Hepatocyte (in vitro differentiated cells): Measurements from ENCODE around the gene RALGPS2. TPM values are rescaled to one million over a fixed set of nuclear protein-coding genes. Genes with fewer than 3 reads are reported as not detected.

Experiments used
- DNase-seq: peaks from one replicate; pipeline ENCODE4 v3.0.0-alpha.2; 2016; ENCODE audit warnings: low spot score
- H2AFZ ChIP-seq: fragments of 200-600 bp; sonication (generic); 2 replicates; pipeline ENCODE4 v1.6.0; 2016; ENCODE audit warnings: antibody characterized with exemption, mild to moderate bottlenecking
- H3K27ac ChIP-seq: fragments of 200-600 bp; sonication (generic); 2 replicates; pipeline ENCODE4 v1.5.1; 2016; ENCODE audit warnings: mild to moderate bottlenecking
- H3K27me3 ChIP-seq: fragments of 200-600 bp; sonication (generic); 2 replicates; pipeline ENCODE4 v1.6.1; 2016
- H3K36me3 ChIP-seq: fragments of 200-600 bp; sonication (generic); replicated peaks from 2 replicates; pipeline ENCODE4 v1.5.1; 2016; ENCODE audit warnings: low read depth; ENCODE audit not compliant: insufficient read depth
- H3K4me1 ChIP-seq: fragments of 200-600 bp; sonication (generic); 2 replicates; pipeline ENCODE4 v1.5.1; 2016; ENCODE audit warnings: mild to moderate bottlenecking, moderate library complexity; ENCODE audit not compliant: insufficient read depth
- H3K4me2 ChIP-seq: fragments of 200-600 bp; sonication (generic); 2 replicates; pipeline ENCODE4 v1.6.0; 2016
- H3K4me3 ChIP-seq: fragments of 200-600 bp; sonication (generic); 2 replicates; pipeline ENCODE4 v1.5.1; 2016; ENCODE audit warnings: mild to moderate bottlenecking
- H3K79me2 ChIP-seq: fragments of 200-600 bp; sonication (generic); 2 replicates; pipeline ENCODE4 v1.6.0; 2017; ENCODE audit warnings: mild to moderate bottlenecking
- H3K9me2 ChIP-seq: fragments of 200-600 bp; sonication (generic); replicated peaks from 2 replicates; pipeline ENCODE4 v1.6.0; 2017; ENCODE audit warnings: mild to moderate bottlenecking; ENCODE audit not compliant: insufficient read depth
- H3K9me3 ChIP-seq: fragments of 200-600 bp; sonication (generic); 2 replicates; pipeline ENCODE4 v1.5.1; 2016; ENCODE audit warnings: low read depth, mild to moderate bottlenecking
- H4K20me1 ChIP-seq: fragments of 200-600 bp; sonication (generic); 2 replicates; pipeline ENCODE4 v1.6.0; 2016; ENCODE audit warnings: mild to moderate bottlenecking; ENCODE audit not compliant: insufficient read depth, poor library complexity, severe bottlenecking
- EZH2 ChIP-seq: fragments of 200-600 bp; sonication (generic); IDR thresholded peaks from 2 replicates; pipeline ENCODE4 v1.6.1; 2016; ENCODE audit warnings: antibody characterized with exemption, mild to moderate bottlenecking, borderline replicate concordance
- EZH2phosphoT487 ChIP-seq: fragments of 200-600 bp; sonication (generic); IDR thresholded peaks from one replicate; pipeline ENCODE4 v1.6.1; 2018; ENCODE audit warnings: antibody characterized with exemption, mild to moderate bottlenecking, low read depth, moderate library complexity; ENCODE audit not compliant: unreplicated experiment, severe bottlenecking
- WGBS: methylation state at CpG from one replicate; pipeline ENCODE4 v1.1.6; 2016; ENCODE audit warnings: low lambda C conversion rate; ENCODE audit errors: missing lambda C conversion rate; 5-methylcytosine and 5-hydroxymethylcytosine counted together
- polyA plus RNA-seq: library from polyadenylated mRNA; unstranded; fragments of >200 nt; fragmentation: Nextera tagmentation; extraction: Ambion mirVana; gene quantifications from 2 replicates; pipeline ENCODE4 v1.2.1, GENCODE V29; 2016
- total RNA-seq: library from RNA; depleted of rRNA; stranded (reverse); fragments of >200 nt; gene quantifications from 2 replicates; pipeline ENCODE4 v1.2.3, GENCODE V29; 2014
- TF ChIP-seq, protein P1 (sequence below): fragments of 200-600 bp; sonication (generic); IDR thresholded peaks from 2 replicates; pipeline ENCODE4 v1.5.1; 2016; ENCODE audit warnings: antibody characterized with exemption, mild to moderate bottlenecking; ENCODE audit not compliant: poor library complexity

The RALGPS2 gene
- total and polyA plus RNA-seq, 2 experiments from 2014 or later, result 9.3 to 35.4 TPM

DNA sequence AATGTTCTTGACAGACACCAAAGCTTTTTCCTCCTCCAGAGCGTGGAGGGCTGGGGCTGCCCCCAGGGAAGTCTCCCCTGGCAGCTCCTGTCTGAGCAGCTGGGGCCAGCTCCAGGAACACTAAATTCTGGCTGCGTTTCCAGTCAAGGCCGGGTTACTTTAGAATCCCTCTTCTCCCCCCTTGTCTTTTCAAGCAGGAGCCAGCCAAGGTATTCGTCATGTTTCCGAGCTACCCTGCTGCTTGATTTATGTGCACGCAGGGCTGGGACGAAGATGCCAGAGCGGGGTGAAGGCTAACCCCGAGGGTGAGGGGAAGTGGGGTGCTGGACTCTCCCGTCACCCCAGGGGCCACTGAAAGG lies 213.9 kb downstream of the RALGPS2 start:
- H3K27ac ChIP-seq, result peak overlapping the region; percentile 63
- peak; percentile 51 for DNase-seq
- H3K36me3 ChIP-seq, result no peaks in the 10 kb centered on the region
- no peaks in the 10 kb centered on the region for H3K9me3 ChIP-seq
- H2AFZ ChIP-seq, result no peak overlapping the region
- TF ChIP-seq EZH2phosphoT487 (no peak), EZH2 (no peak)
- TF ChIP-seq, protein P1, sequence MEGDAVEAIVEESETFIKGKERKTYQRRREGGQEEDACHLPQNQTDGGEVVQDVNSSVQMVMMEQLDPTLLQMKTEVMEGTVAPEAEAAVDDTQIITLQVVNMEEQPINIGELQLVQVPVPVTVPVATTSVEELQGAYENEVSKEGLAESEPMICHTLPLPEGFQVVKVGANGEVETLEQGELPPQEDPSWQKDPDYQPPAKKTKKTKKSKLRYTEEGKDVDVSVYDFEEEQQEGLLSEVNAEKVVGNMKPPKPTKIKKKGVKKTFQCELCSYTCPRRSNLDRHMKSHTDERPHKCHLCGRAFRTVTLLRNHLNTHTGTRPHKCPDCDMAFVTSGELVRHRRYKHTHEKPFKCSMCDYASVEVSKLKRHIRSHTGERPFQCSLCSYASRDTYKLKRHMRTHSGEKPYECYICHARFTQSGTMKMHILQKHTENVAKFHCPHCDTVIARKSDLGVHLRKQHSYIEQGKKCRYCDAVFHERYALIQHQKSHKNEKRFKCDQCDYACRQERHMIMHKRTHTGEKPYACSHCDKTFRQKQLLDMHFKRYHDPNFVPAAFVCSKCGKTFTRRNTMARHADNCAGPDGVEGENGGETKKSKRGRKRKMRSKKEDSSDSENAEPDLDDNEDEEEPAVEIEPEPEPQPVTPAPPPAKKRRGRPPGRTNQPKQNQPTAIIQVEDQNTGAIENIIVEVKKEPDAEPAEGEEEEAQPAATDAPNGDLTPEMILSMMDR, result no peak
- peak overlapping the region; percentile 38 for H3K4me2 ChIP-seq
- H3K9me2 ChIP-seq, result no peaks in the 10 kb centered on the region
- no peaks in the 10 kb centered on the region for H4K20me1 ChIP-seq
- WGBS, result 62% methylated on average over 10 of the region's 10 CpGs
- H3K4me1 ChIP-seq, result peaks cover 21% of the 10 kb centered on the region
- H3K4me3 ChIP-seq, result no peak overlapping the region
- no peaks in the 10 kb centered on the region for H3K79me2 ChIP-seq
- no peaks in the 10 kb centered on the region for H3K27me3 ChIP-seq

DNA sequence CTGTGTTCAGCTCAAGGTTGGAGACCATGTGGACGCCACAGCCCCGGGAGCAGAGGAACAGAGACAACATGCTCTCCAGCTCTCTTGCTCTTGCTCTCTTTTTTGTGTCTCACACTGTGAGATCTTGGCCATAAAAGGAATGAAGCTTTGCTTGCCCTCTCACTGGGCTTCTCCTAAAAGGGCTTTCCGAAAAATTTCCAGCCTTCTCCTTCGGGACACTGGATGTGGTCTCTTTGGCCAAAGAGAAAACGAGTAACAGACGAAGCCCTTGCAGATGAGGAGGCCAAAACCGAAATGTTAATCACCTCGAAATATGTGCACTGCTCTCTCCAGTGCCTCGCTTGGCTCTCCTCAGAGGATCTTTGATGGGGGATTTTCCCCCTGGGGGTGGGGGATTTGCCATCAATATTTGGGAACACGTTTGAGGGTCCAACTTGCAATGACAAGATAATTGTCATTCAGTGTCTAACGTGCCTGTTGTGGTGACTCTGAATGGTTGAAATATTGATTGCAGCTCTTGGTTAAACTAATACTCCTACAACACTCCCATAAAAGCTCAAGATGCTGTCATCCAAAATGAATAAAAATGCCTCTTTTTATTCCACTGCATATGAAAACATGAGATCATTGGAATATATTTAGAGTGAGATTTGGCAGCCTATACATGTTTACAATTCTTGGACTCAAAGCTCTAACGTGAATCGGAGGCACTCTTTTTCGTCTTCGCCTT lies 214.5 kb downstream of the RALGPS2 start:
- H3K27me3 ChIP-seq, result no peaks in the 10 kb centered on the region
- H3K4me3 ChIP-seq, result no peak overlapping the region
- no peaks in the 10 kb centered on the region for H3K9me3 ChIP-seq
- no peak for TF ChIP-seq EZH2phosphoT487
- TF ChIP-seq EZH2, result no peak
- TF ChIP-seq, protein P1, result no peak
- peaks cover 21% of the 10 kb centered on the region for H3K4me1 ChIP-seq
- no peak for DNase-seq
- H3K27ac ChIP-seq, result peak overlapping the region; percentile 63
- H4K20me1 ChIP-seq, result no peaks in the 10 kb centered on the region
- H3K79me2 ChIP-seq, result no peaks in the 10 kb centered on the region
- 85% methylated on average over 15 of the region's 15 CpGs for WGBS
- no peaks in the 10 kb centered on the region for H3K9me2 ChIP-seq
- H3K4me2 ChIP-seq, result peak overlapping the region; percentile 38
- no peak overlapping the region for H2AFZ ChIP-seq
- H3K36me3 ChIP-seq, result no peaks in the 10 kb centered on the region

DNA sequence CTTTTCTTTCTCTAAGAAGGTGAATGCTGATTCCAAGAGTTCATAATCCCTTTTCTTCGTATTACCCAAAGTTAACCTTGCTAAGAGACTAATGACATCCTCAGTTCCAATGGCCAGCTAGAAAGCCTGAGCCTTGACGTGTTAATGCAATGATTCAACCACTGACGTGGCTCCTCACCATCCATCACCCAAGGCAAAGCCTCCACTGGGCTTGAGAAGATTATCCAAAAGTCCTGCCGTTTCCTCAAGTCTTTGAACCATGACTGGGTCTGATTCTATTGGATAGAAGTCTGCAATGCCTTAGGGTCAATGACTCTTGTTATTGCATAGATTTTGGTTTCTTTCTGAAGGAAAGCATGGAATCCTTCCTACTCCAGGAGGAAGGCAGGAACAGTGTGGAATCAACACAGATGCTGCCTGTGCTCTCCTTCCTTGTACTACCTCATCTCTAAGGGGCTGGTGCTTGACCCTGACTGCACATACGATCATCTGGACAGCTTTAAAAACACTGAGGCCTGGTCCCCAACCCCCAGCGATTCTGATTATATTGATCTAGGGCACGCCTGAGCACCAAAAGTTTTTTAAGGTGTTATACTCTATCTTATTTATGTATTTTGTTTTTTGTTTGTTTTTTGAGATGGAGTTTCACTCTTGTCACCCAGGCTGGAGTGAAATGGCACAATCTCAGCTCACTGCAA lies 215.2 kb downstream of the RALGPS2 start:
- no peak for TF ChIP-seq EZH2
- TF ChIP-seq EZH2phosphoT487, result no peak
- TF ChIP-seq, protein P1, result no peak
- H3K79me2 ChIP-seq, result no peaks in the 10 kb centered on the region
- H3K4me3 ChIP-seq, result no peak overlapping the region
- H3K4me1 ChIP-seq, result peaks cover 21% of the 10 kb centered on the region
- no peaks in the 10 kb centered on the region for H4K20me1 ChIP-seq
- no peaks in the 10 kb centered on the region for H3K9me2 ChIP-seq
- no peak overlapping the region for H2AFZ ChIP-seq
- no peak overlapping the region for H3K4me2 ChIP-seq
- H3K27me3 ChIP-seq, result no peaks in the 10 kb centered on the region
- no peak for DNase-seq
- H3K27ac ChIP-seq, result no peak overlapping the region
- WGBS, result 93% methylated on average over 7 of the region's 7 CpGs
- no peaks in the 10 kb centered on the region for H3K9me3 ChIP-seq
- H3K36me3 ChIP-seq, result no peaks in the 10 kb centered on the region
